Activated T-cell treated with anti-CD3 and anti-CD28 coated beads, Interleukin-2, amount 50 U/mL, for 24 hours (primary cell): Measurements from ENCODE around the gene DHRS2.

Source experiments
- DNase-seq: peaks from one replicate; pipeline ENCODE4 v3.0.0-alpha.2; 2020
- H3K27ac Mint-ChIP-seq: 2 replicates; pipeline ENCODE4 v1.8.0; 2020; ENCODE audit warnings: mild to moderate bottlenecking, mixed read lengths
- H3K27me3 Mint-ChIP-seq: 2 replicates; pipeline ENCODE4 v1.8.0; 2020; ENCODE audit warnings: mixed read lengths
- H3K36me3 Mint-ChIP-seq: 2 replicates; pipeline ENCODE4 v1.8.0; 2020; ENCODE audit warnings: low read depth, mixed read lengths
- H3K4me1 Mint-ChIP-seq: 2 replicates; pipeline ENCODE4 v1.8.0; 2020; ENCODE audit warnings: low read depth, mixed read lengths
- H3K4me3 Mint-ChIP-seq: 2 replicates; pipeline ENCODE4 v1.8.0; 2020; ENCODE audit warnings: mild to moderate bottlenecking, moderate library complexity, mixed read lengths
- H3K9me3 Mint-ChIP-seq: 2 replicates; pipeline ENCODE4 v1.8.0; 2020; ENCODE audit warnings: mixed read lengths

The DHRS2 gene

GRCh38 chr14:23644195-23644918 is 8.2 kb downstream of the DHRS2 start:
- no peaks in the 10 kb centered on the region for H3K36me3 Mint-ChIP-seq
- H3K9me3 Mint-ChIP-seq = no peaks in the 10 kb centered on the region
- no peaks in the 10 kb centered on the region for H3K4me1 Mint-ChIP-seq
- DNase-seq = no peak
- no peak overlapping the region for H3K27ac Mint-ChIP-seq
- no peak overlapping the region for H3K4me3 Mint-ChIP-seq
- H3K27me3 Mint-ChIP-seq = no peaks in the 10 kb centered on the region

- no peak overlapping the region for H3K4me3 Mint-ChIP-seq
- no peak for DNase-seq
- no peaks in the 10 kb centered on the region for H3K36me3 Mint-ChIP-seq
- no peaks in the 10 kb centered on the region for H3K4me1 Mint-ChIP-seq
- H3K9me3 Mint-ChIP-seq = no peaks in the 10 kb centered on the region
- H3K27me3 Mint-ChIP-seq = no peaks in the 10 kb centered on the region
- no peak overlapping the region for H3K27ac Mint-ChIP-seq
Observed at GRCh38 chr14:23644919-23645336, 8.8 kb downstream of the DHRS2 start.

- Mint-ChIP-seq H3K36me3 (no peaks in the 10 kb centered on the region), H3K27ac (no peak overlapping the region), H3K27me3 (no peaks in the 10 kb centered on the region), H3K4me3 (no peak overlapping the region), H3K9me3 (no peaks in the 10 kb centered on the region), H3K4me1 (no peaks in the 10 kb centered on the region)
- no peak for DNase-seq
Observed at GRCh38 chr14:23645504-23645811, 9.3 kb downstream of the DHRS2 start.

- no peak overlapping the region for H3K4me3 Mint-ChIP-seq
- no peaks in the 10 kb centered on the region for H3K4me1 Mint-ChIP-seq
- no peaks in the 10 kb centered on the region for H3K9me3 Mint-ChIP-seq
- H3K27ac Mint-ChIP-seq = no peak overlapping the region
- no peaks in the 10 kb centered on the region for H3K27me3 Mint-ChIP-seq
- no peaks in the 10 kb centered on the region for H3K36me3 Mint-ChIP-seq
- DNase-seq = no peak
Observed at GRCh38 chr14:23645812-23646647, 9.9 kb downstream of the DHRS2 start.

- Mint-ChIP-seq H3K27ac (no peak overlapping the region), H3K4me3 (no peak overlapping the region)
Observed at GRCh38 chr14:23646648-23647549, 10.7 kb downstream of the DHRS2 start.

GRCh38 chr14:23647619-23648018 is 11.5 kb downstream of the DHRS2 start:
- no peak for DNase-seq

More at GRCh38 chr14:23646648-23647549, 10.7 kb downstream of the DHRS2 start:
- Mint-ChIP-seq H3K36me3 (no peaks in the 10 kb centered on the region), H3K4me1 (no peaks in the 10 kb centered on the region), H3K27me3 (no peaks in the 10 kb centered on the region), H3K9me3 (no peaks in the 10 kb centered on the region)
- DNase-seq = no peak

GRCh38 chr14:23648764-23649460 is 12.7 kb downstream of the DHRS2 start:
- no peak for DNase-seq
- no peak overlapping the region for H3K4me3 Mint-ChIP-seq
- H3K27me3 Mint-ChIP-seq = no peaks in the 10 kb centered on the region
- no peaks in the 10 kb centered on the region for H3K9me3 Mint-ChIP-seq
- no peaks in the 10 kb centered on the region for H3K4me1 Mint-ChIP-seq
- H3K27ac Mint-ChIP-seq = no peak overlapping the region
- H3K36me3 Mint-ChIP-seq = no peaks in the 10 kb centered on the region

More at GRCh38 chr14:23647619-23648018, 11.5 kb downstream of the DHRS2 start:
- Mint-ChIP-seq H3K27ac (no peak overlapping the region), H3K27me3 (no peaks in the 10 kb centered on the region), H3K4me3 (no peak overlapping the region), H3K9me3 (no peaks in the 10 kb centered on the region), H3K36me3 (no peaks in the 10 kb centered on the region), H3K4me1 (no peaks in the 10 kb centered on the region)

GRCh38 chr14:23650506-23650905 is 14.3 kb downstream of the DHRS2 start:
- H3K4me1 Mint-ChIP-seq = no peaks in the 10 kb centered on the region
- H3K27me3 Mint-ChIP-seq = no peaks in the 10 kb centered on the region
- no peaks in the 10 kb centered on the region for H3K36me3 Mint-ChIP-seq
- H3K9me3 Mint-ChIP-seq = no peaks in the 10 kb centered on the region
- H3K27ac Mint-ChIP-seq = no peak overlapping the region
- H3K4me3 Mint-ChIP-seq = no peak overlapping the region
- no peak for DNase-seq

GRCh38 chr14:23653051-23653450 is 16.9 kb downstream of the DHRS2 start:
- Mint-ChIP-seq H3K4me1 (no peaks in the 10 kb centered on the region), H3K27ac (no peak overlapping the region), H3K36me3 (no peaks in the 10 kb centered on the region), H3K4me3 (no peak overlapping the region), H3K9me3 (no peaks in the 10 kb centered on the region), H3K27me3 (no peaks in the 10 kb centered on the region)
- no peak for DNase-seq

- no peaks in the 10 kb centered on the region for H3K27me3 Mint-ChIP-seq
- H3K4me3 Mint-ChIP-seq = no peak overlapping the region
Observed at GRCh38 chr14:23654231-23654630, 18.1 kb downstream of the DHRS2 start.

GRCh38 chr14:23657959-23658470 is 21.9 kb downstream of the DHRS2 start:
- no peak overlapping the region for H3K4me3 Mint-ChIP-seq
- DNase-seq = no peak
- no peak overlapping the region for H3K27ac Mint-ChIP-seq
- H3K9me3 Mint-ChIP-seq = no peaks in the 10 kb centered on the region
- H3K27me3 Mint-ChIP-seq = peaks cover 4% of the 10 kb centered on the region
- H3K4me1 Mint-ChIP-seq = no peaks in the 10 kb centered on the region
- H3K36me3 Mint-ChIP-seq = no peaks in the 10 kb centered on the region

More at GRCh38 chr14:23654231-23654630, 18.1 kb downstream of the DHRS2 start:
- DNase-seq = no peak
- H3K36me3 Mint-ChIP-seq = no peaks in the 10 kb centered on the region
- no peaks in the 10 kb centered on the region for H3K9me3 Mint-ChIP-seq
- no peak overlapping the region for H3K27ac Mint-ChIP-seq
- H3K4me1 Mint-ChIP-seq = no peaks in the 10 kb centered on the region

GRCh38 chr14:23660290-23661226 is 24.4 kb downstream of the DHRS2 start:
- no peak overlapping the region for H3K27ac Mint-ChIP-seq

GRCh38 chr14:23661542-23661941 is 25.4 kb downstream of the DHRS2 start:
- no peak overlapping the region for H3K4me3 Mint-ChIP-seq
- no peak overlapping the region for H3K27ac Mint-ChIP-seq
- no peak for DNase-seq
- H3K36me3 Mint-ChIP-seq = no peaks in the 10 kb centered on the region
- no peaks in the 10 kb centered on the region for H3K9me3 Mint-ChIP-seq
- peaks cover 4% of the 10 kb centered on the region for H3K27me3 Mint-ChIP-seq
- no peaks in the 10 kb centered on the region for H3K4me1 Mint-ChIP-seq

More at GRCh38 chr14:23660290-23661226, 24.4 kb downstream of the DHRS2 start:
- Mint-ChIP-seq H3K36me3 (no peaks in the 10 kb centered on the region), H3K4me1 (no peaks in the 10 kb centered on the region), H3K4me3 (no peak overlapping the region), H3K27me3 (peaks cover 4% of the 10 kb centered on the region), H3K9me3 (no peaks in the 10 kb centered on the region)
- no peak for DNase-seq
